Stimulated activated CD8-positive, alpha-beta memory T cell treated with anti-CD3 and anti-CD28 coated beads, Interleukin-4, amount 100 ng/mL, for 48 hours (primary cell): ENCODE measurements around the gene PLEKHB1.
"Not testable (repeated sequence)": the region's sequence is repeated elsewhere in the genome, so short reads cannot be mapped to it uniquely, and the experiment has no call there.

Source experiments
- DNase-seq: peaks from one replicate; pipeline ENCODE4 v3.0.0-alpha.2; 2020

The PLEKHB1 gene

DNA sequence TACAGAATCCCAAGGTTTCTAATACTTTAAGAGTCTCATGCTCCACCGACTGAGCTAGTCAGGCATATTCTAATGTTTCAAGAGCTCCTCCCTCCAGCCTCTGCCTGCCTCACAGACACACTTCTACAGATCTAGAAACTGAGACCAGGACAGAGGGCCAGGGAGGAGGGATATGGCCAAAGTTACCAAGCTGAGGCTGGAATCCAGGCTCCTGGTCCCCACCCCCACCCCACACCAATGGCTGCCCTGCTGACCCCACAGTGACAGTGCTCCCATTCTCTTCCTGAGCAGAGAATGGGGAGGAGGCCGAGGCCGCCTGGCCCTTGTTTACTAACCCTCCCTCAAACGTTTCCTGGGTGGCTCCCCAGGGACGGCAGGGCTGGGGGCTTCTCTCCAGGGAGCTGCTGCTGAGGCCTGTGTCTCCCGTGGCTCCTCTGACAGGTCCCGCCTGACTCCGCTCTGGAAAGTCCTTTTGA is 2.2 kb downstream of the PLEKHB1 start:
- no peak for DNase-seq

DNA sequence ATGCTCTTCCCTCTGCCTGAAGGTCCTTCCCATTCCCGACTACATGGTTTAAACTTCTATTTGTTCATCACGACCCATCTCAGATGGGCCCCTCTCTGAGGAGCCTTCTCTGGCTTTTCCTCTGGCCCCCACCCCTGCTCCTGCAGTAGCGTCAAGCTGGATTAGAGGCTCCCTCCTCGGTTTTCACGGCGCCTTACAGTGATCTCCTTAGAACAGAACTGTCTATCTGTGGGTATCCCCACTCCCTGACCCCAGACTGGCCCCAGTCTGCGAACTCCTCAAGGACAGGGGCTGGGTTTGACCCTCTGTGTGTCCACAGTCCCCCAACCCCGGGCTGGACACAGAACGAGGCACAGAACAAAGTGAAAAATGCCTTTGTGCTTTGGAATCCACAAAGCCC is 2.8 kb downstream of the PLEKHB1 start:
- DNase-seq = no peak

DNA sequence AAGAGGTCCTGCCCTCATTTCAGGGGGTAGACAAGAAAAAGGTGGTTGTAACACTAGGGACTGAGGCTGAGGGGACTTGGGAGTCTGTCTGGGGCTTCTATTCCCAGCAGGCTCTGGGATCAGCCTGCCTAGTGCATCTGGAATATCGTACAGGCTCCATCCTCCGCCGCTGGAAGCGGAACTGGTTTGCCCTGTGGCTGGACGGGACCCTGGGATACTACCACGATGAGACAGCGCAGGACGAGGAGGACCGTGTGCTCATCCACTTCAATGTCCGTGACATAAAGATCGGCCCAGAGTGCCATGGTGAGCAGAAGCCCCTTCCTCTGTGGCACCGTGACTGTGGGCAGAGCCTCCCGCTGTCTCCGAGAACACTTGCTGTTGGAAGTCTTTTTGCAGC is 4.0 kb downstream of the PLEKHB1 start:
- no peak for DNase-seq

DNA sequence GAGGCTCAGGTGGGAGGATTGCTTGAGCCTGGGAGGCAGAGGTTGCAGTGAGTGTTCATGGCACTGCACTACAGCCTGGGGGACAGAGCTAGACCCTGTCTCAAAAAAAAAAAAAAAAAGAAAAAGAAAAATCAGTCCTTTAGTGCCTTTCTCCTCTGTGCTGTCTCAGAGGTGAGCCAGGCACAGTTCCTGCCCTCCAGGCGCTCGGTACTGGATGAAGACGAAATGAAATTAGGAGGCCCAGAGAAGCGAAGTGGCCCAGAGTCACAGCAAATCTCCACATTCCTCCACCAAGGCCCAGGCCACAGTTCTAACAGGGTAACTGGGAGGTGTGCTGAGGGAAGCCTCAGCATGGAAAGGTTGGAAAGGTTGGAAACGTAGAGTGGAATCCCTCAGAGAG is 4.9 kb downstream of the PLEKHB1 start:
- DNase-seq = no peak

DNA sequence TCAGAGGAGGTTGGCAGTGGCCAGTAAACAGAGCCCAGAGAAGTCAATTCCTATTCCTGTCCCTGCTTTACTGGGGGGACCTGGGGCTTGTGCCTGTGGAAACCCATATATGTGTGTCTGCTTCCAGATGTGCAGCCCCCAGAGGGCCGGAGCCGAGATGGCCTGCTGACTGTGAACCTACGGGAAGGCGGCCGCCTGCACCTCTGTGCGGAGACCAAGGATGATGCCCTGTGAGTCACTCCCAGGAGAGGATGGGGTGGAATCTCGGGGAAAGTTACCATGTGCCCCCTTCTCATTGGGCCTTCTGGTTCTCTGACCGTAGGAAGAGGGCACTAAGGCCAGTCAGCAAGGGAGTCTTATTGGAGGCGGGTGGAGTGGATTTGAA is 5.3 kb downstream of the PLEKHB1 start:
- DNase-seq = no peak

DNA sequence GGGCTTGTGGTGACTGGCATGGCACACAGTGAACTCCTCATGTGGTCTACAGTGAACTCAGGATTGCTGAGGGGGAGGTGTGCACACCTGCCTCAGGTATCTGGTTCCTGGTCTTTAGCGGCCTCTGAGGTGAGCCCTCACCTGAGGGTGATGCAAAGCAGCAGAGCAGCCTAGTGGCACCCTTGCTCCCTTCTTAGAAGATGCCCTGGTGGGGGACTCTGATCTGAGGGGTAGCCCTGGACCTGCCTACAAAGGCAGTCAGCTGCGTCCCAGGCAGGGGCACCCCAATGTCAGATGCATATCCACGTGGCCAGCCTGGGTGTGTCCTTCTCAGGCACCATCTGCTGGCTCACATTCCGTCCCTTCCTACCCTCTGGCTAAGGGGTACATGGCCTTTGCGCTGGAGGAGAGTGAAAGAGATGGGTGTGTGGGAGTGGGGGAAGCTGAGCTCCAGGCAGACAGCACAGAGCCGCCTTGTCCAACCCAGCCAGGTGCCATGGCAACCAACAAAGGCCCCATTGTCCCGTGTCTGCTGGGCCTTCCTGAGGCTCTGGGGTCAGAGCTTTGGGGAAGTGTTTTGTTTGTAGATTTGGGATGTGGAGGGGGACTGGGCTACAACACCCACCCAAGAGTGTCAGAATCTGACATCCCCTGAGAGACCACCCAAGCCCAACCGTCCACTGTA is 5.8 kb downstream of the PLEKHB1 start:
- DNase-seq = no peak

DNA sequence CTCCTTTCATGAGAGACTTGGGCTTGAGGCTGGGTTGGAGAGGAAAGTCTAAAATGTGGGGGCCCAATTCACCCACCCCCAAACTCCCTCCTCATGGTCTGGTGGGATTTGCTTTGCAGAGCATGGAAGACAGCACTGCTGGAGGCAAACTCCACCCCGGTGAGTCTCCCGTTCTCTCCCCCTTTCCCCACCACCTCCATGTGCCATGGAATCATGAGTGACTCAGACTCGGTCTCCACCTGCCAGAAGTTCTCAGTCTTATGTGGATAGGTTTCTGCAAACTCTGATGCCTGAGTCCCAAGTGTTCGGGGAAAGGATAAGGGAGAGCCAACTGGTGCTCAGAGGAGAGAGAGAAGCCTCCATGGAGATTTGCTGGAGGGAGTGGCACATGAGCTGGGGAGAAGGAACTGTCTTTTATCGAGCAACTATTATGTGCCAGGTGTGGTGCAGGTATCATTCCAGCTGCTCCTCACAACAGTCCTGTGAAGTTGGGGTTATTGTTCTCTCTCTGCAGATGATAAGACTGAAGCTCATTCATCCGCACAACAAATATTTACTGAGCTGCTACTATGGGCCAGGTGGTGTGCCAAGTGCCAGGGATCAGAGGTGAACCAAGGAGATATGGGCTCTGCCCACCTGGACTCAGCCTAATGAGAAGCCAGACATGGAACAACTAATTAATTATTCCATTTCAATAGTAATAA is 6.6 kb downstream of the PLEKHB1 start:
- DNase-seq = no peak

DNA sequence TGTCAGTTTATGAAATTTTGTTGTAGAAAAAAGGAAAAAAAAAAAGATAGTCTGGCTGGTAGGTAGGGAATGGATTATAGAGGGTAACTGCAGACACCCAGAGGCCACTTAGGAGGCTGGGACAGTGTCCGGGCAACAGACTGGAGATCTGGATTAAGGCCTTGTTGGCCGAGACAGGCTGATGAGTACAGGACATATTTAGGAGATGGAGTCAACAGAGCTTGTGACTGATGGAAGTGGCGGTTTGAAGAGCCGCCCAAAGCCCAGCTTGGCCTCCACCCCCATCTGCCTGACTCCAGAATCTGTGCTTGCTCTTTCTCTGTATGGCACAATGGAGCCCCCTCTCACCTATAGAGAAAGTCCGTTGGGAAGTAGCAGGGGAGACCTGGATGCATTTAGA is 7.6 kb downstream of the PLEKHB1 start:
- no peak for DNase-seq

DNA sequence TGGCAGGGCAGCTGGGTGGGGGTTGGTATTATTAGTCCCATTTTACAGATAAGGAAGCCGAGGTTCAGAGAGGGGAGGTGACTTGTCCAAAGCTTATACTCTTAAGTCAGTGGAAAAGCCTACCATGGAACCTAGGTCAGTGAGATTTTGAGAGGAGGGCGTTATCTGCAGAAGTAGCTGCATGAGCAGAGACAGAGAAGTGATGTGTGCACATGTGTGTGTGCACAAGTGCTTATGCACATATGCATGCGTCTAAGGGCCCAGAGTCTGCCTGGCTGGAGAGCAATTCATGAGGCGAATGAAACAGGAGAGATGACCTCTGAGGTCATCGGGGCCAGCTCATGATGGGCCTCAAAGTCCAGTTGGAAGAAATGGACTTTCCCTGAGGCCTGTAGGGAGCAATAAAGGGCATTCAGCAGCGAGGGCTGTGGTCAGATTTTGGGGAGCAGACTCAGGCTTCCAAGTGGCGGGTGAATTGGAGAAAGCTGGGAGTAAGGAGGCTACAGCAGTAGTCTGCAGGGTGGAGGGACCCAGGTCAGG is 8.2 kb downstream of the PLEKHB1 start:
- no peak for DNase-seq

DNA sequence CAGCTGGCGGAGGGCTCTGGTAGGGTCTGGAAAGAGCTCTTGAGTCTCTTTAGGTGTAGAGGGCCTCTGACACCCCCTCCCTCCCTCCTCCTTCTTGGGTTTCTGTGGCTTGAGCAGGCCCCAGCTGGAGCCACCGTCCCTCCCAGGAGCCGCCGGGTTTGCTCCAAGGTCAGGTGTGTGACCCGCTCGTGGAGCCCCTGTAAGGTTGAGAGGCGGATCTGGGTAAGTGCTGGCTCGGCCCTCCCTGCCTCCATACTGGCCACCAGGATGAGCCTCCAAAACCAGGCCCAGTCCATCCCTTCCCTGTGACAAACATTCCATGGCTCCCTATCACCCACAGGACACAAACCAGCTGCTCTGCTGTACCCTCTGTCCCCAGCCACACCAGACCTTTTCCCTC is 9.3 kb downstream of the PLEKHB1 start:
- no peak for DNase-seq

DNA sequence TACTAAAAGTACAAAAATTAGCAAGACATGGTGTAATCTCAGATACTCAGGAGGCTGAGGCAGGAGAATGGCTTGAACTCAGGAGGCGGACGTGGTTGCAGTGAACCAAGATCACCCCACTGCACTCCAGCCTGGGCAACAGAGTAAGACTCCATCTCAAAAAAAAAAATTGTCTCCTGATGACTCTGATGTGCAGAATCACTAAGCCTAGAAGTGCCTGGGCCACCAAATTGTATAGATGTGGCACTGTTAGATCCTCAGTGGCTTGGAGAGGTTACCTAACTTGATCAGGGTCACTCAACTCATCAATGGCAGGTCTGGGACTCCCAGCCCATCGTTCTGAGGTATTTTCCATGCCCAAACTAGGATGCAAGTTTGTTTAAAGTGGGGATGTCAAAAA is 10.6 kb downstream of the PLEKHB1 start:
- DNase-seq = no peak

DNA sequence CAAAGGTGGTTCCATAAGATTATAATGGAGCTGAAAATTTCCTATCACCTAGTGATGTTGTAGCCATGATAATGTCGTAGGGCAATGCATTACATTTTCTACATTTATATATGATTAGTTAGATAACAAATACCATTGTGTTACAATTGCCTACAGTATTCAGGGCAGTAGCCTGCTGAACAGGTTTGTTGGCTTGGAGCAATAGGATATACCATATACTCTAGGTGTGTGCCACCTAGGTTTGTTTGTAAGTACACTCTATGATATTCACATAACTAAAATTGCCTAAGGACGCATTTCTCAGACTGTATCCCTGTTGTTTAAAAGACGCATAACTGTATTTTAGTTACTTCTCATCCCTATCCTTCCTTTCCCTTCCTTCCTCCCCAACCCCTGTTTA is 13.6 kb downstream of the PLEKHB1 start:
- no peak for DNase-seq

DNA sequence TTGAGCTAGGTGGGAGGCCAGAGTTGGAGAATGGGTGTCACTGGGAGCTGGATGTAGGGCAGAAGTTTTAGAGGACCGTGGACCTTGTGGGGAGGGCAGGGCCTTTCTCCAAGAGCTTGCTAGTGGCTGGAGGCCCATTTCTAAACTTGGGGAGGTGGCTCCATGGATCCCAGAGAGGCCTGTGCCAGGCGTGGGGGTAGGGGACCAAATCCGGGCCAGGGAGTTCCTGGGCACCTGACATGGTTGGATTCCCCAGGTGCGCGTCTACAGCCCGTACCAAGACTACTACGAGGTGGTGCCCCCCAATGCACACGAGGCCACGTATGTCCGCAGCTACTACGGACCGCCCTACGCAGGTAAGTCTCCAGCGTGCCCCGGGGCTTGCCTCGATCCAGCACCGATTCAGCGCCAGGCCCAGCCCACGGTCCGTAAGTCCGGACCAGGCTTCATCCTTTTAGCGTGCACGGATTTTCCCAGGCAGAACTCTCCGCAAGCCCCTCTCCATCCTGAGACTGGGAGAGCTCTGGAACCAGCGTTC is 14.2 kb downstream of the PLEKHB1 start:
- no peak for DNase-seq

DNA sequence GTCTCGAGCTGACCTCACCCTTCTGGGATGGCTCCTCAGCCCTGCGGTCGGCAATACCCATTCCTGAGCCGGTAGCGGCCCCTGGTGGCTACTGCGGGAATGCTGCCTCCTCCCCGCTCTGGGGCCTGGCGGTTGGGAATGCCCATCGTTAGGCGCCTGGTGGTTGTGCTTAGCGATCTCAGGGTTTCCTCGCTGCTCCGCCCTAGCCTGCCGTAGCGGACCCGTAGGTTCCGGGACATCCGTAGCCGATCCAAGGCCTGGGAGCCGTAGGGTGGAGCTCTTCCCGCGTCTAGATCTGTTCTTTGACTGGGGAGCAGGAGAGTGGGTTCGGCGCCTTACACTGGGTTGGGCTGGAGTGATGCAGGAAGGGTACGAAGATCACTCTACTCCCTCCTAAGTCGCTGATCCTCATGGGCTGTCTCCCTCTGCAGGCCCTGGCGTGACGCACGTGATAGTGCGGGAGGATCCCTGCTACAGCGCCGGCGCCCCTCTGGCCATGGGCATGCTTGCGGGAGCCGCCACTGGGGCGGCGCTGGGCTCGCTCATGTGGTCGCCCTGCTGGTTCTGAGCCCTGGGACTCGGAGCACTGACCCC is 14.8 kb downstream of the PLEKHB1 start:
- DNase-seq = peak; percentile 96

DNA sequence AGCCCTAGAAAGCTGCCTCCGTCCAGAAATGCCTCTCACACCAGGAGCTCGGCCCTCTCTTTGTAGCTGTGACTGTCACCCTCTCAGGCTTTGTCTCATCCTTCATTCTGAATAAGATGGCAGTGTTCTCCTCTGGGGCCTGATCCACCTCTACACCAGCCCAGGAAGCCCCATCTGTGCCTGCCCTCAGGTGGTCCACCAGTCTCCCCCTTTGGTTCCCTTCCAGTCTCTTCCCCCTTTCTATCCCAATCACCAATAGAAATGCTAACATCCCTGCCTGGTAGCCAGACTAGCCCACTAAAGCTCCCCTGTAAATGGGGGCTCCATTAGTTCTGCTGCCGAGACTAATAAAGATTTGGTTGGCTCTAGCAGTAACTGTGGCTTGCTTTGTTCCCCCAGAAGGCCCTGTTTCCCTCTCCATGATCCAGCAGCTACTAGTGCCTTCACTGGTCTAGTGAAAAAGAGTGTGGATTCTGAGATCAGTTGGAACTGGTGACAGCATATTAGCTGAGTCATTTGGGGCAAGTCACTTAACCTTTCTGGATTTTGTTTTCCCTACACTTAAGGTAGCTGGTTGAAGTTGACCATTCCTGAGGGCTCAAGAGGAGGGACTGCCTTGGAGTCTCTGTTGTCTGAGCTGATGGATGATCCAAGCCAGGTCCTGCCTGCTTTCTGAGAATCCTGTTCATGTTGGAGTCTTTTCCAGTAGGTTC is 16.2 kb downstream of the PLEKHB1 start:
- DNase-seq = no peak

DNA sequence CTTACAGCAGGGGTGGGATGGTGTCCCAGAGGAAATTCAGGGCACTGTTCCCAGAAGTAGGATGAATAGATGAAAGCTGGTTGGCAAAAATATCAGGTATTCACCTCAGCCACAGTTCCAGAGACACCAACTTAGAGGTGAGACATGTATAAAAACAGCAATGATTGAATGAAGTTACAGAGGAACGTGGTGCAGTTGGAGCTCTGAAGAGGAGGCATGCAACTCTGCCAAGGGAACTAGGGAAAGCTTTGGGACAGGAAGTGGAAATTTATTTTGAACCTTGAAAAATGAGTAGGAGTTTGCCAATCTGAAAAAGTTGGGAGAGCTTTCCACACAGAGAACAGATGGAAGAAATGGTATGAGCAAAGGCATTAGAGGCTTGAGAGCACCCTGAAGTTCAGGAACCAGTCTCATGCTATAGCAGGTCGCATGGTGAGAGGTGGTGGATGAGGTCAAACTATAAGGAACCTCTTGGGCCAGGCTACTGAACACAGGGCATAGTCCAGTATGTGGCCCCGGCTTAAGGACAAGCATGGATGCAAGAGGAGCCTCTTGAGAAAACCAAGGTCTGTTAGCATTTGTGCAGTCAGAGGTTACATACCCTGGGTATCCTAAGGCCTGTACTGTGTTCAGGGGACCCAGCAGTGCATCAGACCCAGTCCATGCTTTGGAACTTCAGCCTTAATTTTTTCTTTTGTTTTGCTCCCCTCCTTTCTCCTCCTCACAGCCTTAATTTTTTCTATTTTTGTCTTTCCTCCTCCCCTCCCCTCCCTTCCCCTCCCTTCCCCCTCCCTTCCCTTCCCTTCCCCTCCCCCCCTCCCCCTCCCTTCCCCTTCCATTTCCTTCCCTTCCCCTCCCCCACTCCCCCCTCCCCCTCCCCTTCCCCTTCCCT is 17.5 kb downstream of the PLEKHB1 start:
- DNase-seq = no peak

DNA sequence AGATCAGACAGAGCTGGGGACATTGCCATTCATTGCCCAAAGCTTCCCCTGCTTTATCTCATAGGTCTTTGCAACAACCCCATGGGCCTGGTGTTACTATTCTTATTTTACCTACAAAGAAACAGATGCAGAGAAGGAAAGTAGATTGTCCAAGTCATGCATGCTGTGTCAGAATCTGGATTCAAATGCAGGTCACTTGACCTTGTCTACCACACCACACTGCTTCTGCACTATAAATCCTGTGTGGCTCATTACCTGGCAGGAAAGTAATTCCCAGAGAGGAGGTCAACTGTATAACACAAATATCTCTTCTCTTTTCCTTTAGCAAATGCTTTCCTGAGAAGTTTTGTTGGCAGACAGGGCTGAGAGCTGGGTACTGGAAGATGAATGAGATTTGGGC is 18.5 kb downstream of the PLEKHB1 start:
- no peak for DNase-seq

DNA sequence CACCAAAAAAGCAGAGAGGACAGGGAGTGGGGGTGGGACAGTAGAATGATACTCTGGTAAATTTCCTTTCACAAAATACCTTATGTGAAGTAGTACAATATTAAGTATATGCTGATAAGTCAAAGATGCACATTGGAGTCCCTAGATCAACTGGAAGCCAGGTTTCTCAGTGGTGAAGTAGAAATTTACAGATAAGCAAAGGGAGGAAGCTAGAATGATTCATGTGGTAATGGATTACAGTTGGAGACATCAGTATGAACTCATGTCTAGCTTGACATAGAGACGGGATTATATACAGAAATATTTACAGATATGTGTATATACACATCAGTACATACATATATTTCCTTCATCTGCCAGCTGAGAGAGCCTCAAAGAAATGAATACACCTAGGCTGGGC is 21.5 kb downstream of the PLEKHB1 start:
- no peak for DNase-seq

DNA sequence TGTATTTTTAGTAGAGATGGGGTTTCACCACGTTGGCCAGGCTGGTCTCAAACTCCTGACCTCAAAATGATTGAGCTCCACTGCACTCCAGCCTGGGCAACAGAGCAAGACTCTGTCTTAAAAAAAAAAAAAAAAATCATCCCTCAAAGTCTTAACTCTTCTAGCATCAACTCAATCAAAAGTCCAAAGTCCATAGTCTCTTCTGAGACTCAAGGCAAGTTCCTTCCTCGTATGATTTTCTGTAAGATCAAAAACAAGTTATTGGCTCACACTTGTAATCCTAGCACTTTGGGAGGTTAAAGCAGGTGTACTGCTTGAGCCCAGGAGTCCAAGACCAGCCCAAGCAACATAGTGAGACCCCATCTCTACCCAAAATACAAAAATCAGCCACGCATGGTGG is 24.4 kb downstream of the PLEKHB1 start:
- DNase-seq = no peak

DNA sequence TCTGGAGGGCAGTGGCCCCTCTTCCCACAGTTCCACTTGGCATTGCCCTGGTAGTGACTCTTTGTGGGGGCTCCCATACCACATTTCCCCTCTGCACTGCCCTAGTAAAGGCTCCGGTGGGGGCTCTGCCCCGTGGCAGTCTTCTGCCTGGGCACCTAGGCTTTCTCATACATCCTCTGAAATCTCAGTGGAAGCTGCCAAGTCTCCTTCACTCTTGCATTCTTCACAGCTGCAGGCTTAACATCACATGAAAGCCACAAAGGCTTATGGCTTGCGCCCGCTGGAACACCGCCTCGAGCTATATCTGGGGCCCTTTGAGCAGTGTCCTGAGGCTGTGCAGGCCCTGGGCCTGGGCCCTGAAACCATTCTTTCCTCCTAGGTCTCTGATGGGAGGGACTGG is 25.3 kb downstream of the PLEKHB1 start:
- no peak for DNase-seq

DNA sequence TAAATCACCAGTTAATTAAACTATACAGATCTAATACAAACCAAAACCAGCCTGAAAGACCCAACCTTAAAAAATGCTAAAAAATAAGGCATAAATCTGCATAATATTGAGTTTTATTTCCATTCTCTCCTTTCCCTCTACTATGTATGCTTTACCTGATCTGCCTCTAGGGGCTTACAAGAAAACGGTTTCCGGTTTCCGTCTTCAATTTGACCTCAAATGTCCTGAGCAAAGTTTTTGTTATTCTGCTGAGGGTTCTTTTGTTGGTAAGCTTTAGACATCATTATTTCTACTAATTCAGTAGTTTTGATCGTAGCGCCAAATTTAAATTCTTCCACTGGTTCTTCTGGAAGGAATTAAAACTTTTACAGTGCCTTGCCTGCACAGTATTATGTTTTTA is 30.2 kb downstream of the PLEKHB1 start:
- DNase-seq = not testable (repeated sequence)

DNA sequence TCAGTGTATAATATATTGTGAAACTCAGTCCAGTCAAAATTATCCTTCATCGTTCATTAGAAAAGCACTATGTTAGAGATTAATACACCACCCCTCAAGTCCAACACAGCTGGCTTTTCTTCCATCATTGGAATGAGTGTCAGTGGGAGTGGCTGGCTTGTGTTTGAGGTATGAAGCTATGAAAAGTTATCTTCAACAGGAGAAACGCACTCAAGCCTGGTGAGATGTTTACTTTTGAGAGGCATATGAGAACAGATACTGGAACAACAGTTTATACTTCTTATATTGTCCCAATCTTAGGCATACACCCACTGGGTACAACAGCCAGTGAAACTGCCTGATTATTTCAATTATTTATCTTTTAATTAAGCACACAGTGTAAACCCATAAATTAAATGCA is 34.3 kb downstream of the PLEKHB1 start:
- no peak for DNase-seq
